ENCODE data around the gene CLEC16A. TPM values are rescaled to one million over a fixed set of nuclear protein-coding genes. Genes with fewer than 3 reads are reported as not detected.

Gene CLEC16A
- total and polyA plus RNA-seq, 5 donors from 2014 or later = 11.8 to 38.9 (median 12.3) TPM

DNA sequence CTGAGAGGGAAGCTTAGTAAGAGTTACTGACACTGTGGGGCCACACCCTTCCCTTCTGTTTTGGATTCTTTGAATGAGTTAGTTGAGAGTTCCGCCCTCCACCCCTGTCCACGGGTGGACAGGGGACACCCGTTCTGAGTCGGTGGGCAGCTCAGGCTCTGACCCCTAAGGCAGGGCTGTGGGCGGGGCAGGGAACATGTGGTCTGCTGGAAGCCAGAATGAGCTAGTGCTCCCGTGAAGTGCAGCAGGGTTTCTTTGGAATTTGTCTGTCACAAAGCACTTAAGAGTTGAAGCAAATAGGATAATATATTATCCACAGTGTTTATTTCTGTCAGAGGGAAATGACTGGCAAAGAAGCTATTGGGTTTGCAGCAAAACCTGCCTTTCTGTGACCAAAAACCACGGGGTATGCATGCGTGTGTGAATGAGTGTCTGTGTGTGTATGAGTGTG is 90.1 kb downstream of the CLEC16A start:
- H3K27ac ChIP-seq (ENCODE audit: insufficient read depth, low read length, poor library complexity, severe bottlenecking) = no peak overlapping the region
- DNase-seq (no peak), ATAC-seq (ENCODE audit: low read depth in 2 of 2) (no peak)
- no peaks in the 10 kb centered on the region for H3K27me3 ChIP-seq (ENCODE audit: control insufficient read depth, insufficient read depth, low read length)
- Mint-ChIP-seq H3K27me3 (no peaks in the 10 kb centered on the region), H3K27ac (peak overlapping the region in 2 of 3 donors; percentile 45 to 46), H3K9me3 (peaks cover 0 to 3% (median 0%) of the 10 kb centered on the region in 7 donors), H3K36me3 (peaks cover 52% of the 10 kb centered on the region), H3K4me3 (no peak overlapping the region), H3K4me1 (peaks cover 0 to 11% (median 7%) of the 10 kb centered on the region in 4 donors)
- no peaks in the 10 kb centered on the region for H3K4me1 ChIP-seq (ENCODE audit: control insufficient read depth, insufficient read depth, low read length, poor library complexity, severe bottlenecking)
- H3K36me3 ChIP-seq (ENCODE audit: control insufficient read depth, insufficient read depth, low read length) = peaks cover 31% of the 10 kb centered on the region
- H3K9me3 ChIP-seq (ENCODE audit: control insufficient read depth in 2 of 2, low read length in 2 of 2) = no peaks in the 10 kb centered on the region
- H3K4me3 ChIP-seq (ENCODE audit: low read depth, low read length) = no peak overlapping the region

DNA sequence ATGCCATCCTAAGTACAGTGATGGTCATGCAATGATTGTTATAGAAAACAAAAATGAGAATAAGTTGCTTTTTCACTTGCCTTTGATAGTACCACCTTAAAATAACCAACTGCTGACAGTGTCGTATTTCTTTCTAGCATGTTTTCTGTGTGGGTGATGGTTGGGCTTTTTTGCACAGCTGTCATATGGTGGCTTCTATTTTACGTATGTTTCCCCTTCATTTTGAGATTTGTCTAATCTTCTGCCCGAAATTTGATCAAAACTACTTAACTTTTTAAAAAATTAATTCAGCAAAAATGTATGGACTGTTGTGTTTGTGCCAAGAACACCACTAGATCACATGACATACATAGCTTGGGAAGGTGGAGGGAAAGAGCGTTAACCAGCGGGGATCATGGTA is 90.7 kb downstream of the CLEC16A start:
- H3K4me3 ChIP-seq (ENCODE audit: low read depth, low read length) = no peak overlapping the region
- H3K27me3 ChIP-seq (ENCODE audit: control insufficient read depth, insufficient read depth, low read length) = no peaks in the 10 kb centered on the region
- H3K9me3 Mint-ChIP-seq = peaks cover 0 to 1% (median 0%) of the 10 kb centered on the region in 7 donors
- no peaks in the 10 kb centered on the region for H3K4me1 ChIP-seq (ENCODE audit: control insufficient read depth, insufficient read depth, low read length, poor library complexity, severe bottlenecking)
- DNase-seq = no peak
- H3K36me3 Mint-ChIP-seq = peaks cover 50% of the 10 kb centered on the region
- no peak overlapping the region for H3K27ac ChIP-seq (ENCODE audit: insufficient read depth, low read length, poor library complexity, severe bottlenecking)
- peak overlapping the region in 1 of 3 donors; percentile 45 for H3K27ac Mint-ChIP-seq
- no peak for ATAC-seq (ENCODE audit: low read depth in 2 of 2)
- peaks cover 35% of the 10 kb centered on the region for H3K36me3 ChIP-seq (ENCODE audit: control insufficient read depth, insufficient read depth, low read length)
- no peaks in the 10 kb centered on the region for H3K27me3 Mint-ChIP-seq
- peaks cover 0 to 10% (median 4%) of the 10 kb centered on the region in 4 donors for H3K4me1 Mint-ChIP-seq
- no peaks in the 10 kb centered on the region for H3K9me3 ChIP-seq (ENCODE audit: control insufficient read depth in 2 of 2, low read length in 2 of 2)
- H3K4me3 Mint-ChIP-seq = no peak overlapping the region

DNA sequence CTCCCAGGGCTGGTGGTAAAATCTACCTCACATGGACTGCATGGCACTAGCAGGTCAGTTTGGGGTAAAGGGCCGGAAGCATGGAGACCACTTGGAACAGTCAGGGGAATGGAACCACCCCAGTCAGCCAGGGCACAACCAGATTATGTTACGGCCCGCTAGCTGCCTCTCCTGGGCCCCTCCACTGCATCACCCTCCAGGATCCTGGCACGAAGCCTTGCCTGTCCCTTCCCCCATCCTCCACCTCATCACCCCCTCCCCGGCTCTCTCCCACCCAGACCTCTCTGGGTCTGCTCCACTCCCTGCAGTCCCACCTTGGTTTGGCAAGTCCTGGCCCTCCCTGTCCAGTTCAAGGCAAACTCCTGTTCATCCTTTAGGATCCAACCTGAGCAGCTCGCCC is 91.7 kb downstream of the CLEC16A start:
- peaks cover 0 to 1% (median 0%) of the 10 kb centered on the region in 7 donors for H3K9me3 Mint-ChIP-seq
- no peak for ATAC-seq (ENCODE audit: low read depth in 2 of 2)
- no peak overlapping the region for H3K27ac Mint-ChIP-seq
- no peaks in the 10 kb centered on the region for H3K4me1 ChIP-seq (ENCODE audit: control insufficient read depth, insufficient read depth, low read length, poor library complexity, severe bottlenecking)
- no peak overlapping the region for H3K4me3 ChIP-seq (ENCODE audit: low read depth, low read length)
- peaks cover 37% of the 10 kb centered on the region for H3K36me3 ChIP-seq (ENCODE audit: control insufficient read depth, insufficient read depth, low read length)
- H3K36me3 Mint-ChIP-seq = peaks cover 42% of the 10 kb centered on the region
- H3K9me3 ChIP-seq (ENCODE audit: control insufficient read depth in 2 of 2, low read length in 2 of 2) = no peaks in the 10 kb centered on the region
- DNase-seq = no peak
- H3K27me3 ChIP-seq (ENCODE audit: control insufficient read depth, insufficient read depth, low read length) = no peaks in the 10 kb centered on the region
- no peak overlapping the region for H3K27ac ChIP-seq (ENCODE audit: insufficient read depth, low read length, poor library complexity, severe bottlenecking)
- H3K27me3 Mint-ChIP-seq = no peaks in the 10 kb centered on the region
- H3K4me1 Mint-ChIP-seq = peaks cover 0 to 8% (median 4%) of the 10 kb centered on the region in 4 donors
- H3K4me3 Mint-ChIP-seq = no peak overlapping the region

- Histone ChIP-seq H3K4me1 (ENCODE audit: control insufficient read depth, insufficient read depth, low read length, poor library complexity, severe bottlenecking) (no peaks in the 10 kb centered on the region), H3K4me3 (ENCODE audit: low read depth, low read length) (no peak overlapping the region), H3K27me3 (ENCODE audit: control insufficient read depth, insufficient read depth, low read length) (no peaks in the 10 kb centered on the region), H3K9me3 (ENCODE audit: control insufficient read depth in 2 of 2, low read length in 2 of 2) (no peaks in the 10 kb centered on the region), H3K27ac (ENCODE audit: insufficient read depth, low read length, poor library complexity, severe bottlenecking) (no peak overlapping the region), H3K36me3 (ENCODE audit: control insufficient read depth, insufficient read depth, low read length) (peaks cover 44% of the 10 kb centered on the region)
- no peak for DNase-seq
- Mint-ChIP-seq H3K27me3 (no peaks in the 10 kb centered on the region), H3K4me3 (no peak overlapping the region), H3K27ac (peak overlapping the region in 1 of 3 donors; percentile 26), H3K4me1 (peaks cover 0 to 7% (median 3%) of the 10 kb centered on the region in 4 donors), H3K36me3 (peaks cover 44% of the 10 kb centered on the region), H3K9me3 (peaks cover 0 to 1% (median 0%) of the 10 kb centered on the region in 7 donors)
- no peak for ATAC-seq (ENCODE audit: low read depth in 2 of 2)
These were observed 92.6 kb downstream of the CLEC16A start for GRCh38 chr16:11036868-11037410.

GRCh38 chr16:11038305-11038704 is 93.9 kb downstream of the CLEC16A start:
- Mint-ChIP-seq H3K4me3 (no peak overlapping the region), H3K9me3 (no peaks in the 10 kb centered on the region), H3K36me3 (peaks cover 37% of the 10 kb centered on the region), H3K27me3 (no peaks in the 10 kb centered on the region), H3K4me1 (peaks cover 0 to 3% (median 0%) of the 10 kb centered on the region in 4 donors), H3K27ac (no peak overlapping the region)
- no peaks in the 10 kb centered on the region for H3K27me3 ChIP-seq (ENCODE audit: control insufficient read depth, insufficient read depth, low read length)
- peaks cover 53% of the 10 kb centered on the region for H3K36me3 ChIP-seq (ENCODE audit: control insufficient read depth, insufficient read depth, low read length)
- ATAC-seq (ENCODE audit: low read depth in 2 of 2) = no peak
- H3K4me1 ChIP-seq (ENCODE audit: control insufficient read depth, insufficient read depth, low read length, poor library complexity, severe bottlenecking) = no peaks in the 10 kb centered on the region
- no peak for DNase-seq
- no peak overlapping the region for H3K27ac ChIP-seq (ENCODE audit: insufficient read depth, low read length, poor library complexity, severe bottlenecking)
- no peaks in the 10 kb centered on the region for H3K9me3 ChIP-seq (ENCODE audit: control insufficient read depth in 2 of 2, low read length in 2 of 2)
- H3K4me3 ChIP-seq (ENCODE audit: low read depth, low read length) = no peak overlapping the region

- no peaks in the 10 kb centered on the region for H3K27me3 Mint-ChIP-seq
These were observed 94.4 kb downstream of the CLEC16A start for GRCh38 chr16:11038777-11039176.

DNA sequence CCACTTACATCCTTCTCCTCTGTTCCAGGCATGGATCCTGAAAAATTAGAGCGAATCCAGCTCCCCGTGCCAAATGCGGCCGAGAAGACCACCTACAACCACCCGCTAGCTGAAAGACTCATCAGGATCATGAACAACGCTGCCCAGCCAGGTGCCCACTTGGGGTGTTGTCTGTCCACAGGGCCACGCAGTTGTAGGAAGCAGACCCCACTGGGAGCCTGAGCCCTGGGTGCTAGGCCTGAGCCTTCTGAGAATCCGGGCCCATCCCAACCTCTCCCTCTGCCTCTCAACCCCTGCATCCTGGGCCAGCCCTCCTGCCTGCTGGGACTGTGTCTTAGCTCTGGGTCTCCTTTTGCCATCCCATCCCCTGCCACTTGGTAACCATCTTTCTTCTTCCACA is 95.4 kb downstream of the CLEC16A start:
- H3K27me3 ChIP-seq (ENCODE audit: control insufficient read depth, insufficient read depth, low read length) = no peaks in the 10 kb centered on the region
- no peaks in the 10 kb centered on the region for H3K9me3 ChIP-seq (ENCODE audit: control insufficient read depth in 2 of 2, low read length in 2 of 2)
- no peak overlapping the region for H3K27ac Mint-ChIP-seq
- ATAC-seq (ENCODE audit: low read depth in 2 of 2) (no peak), DNase-seq (no peak)
- peaks cover 32% of the 10 kb centered on the region for H3K36me3 Mint-ChIP-seq
- no peak overlapping the region for H3K4me3 ChIP-seq (ENCODE audit: low read depth, low read length)
- peaks cover 0 to 3% (median 0%) of the 10 kb centered on the region in 4 donors for H3K4me1 Mint-ChIP-seq
- H3K27me3 Mint-ChIP-seq = no peaks in the 10 kb centered on the region
- no peaks in the 10 kb centered on the region for H3K4me1 ChIP-seq (ENCODE audit: control insufficient read depth, insufficient read depth, low read length, poor library complexity, severe bottlenecking)
- no peaks in the 10 kb centered on the region for H3K9me3 Mint-ChIP-seq
- H3K4me3 Mint-ChIP-seq = no peak overlapping the region
- no peak overlapping the region for H3K27ac ChIP-seq (ENCODE audit: insufficient read depth, low read length, poor library complexity, severe bottlenecking)
- peaks cover 58% of the 10 kb centered on the region for H3K36me3 ChIP-seq (ENCODE audit: control insufficient read depth, insufficient read depth, low read length)

More at GRCh38 chr16:11038777-11039176, 94.4 kb downstream of the CLEC16A start:
- Mint-ChIP-seq H3K4me3 (no peak overlapping the region), H3K36me3 (peaks cover 37% of the 10 kb centered on the region), H3K9me3 (no peaks in the 10 kb centered on the region), H3K4me1 (peaks cover 0 to 3% (median 0%) of the 10 kb centered on the region in 4 donors), H3K27ac (peak overlapping the region in 2 of 3 donors; percentile 6 to 69)
- H3K36me3 ChIP-seq (ENCODE audit: control insufficient read depth, insufficient read depth, low read length) = peaks cover 50% of the 10 kb centered on the region
- no peaks in the 10 kb centered on the region for H3K4me1 ChIP-seq (ENCODE audit: control insufficient read depth, insufficient read depth, low read length, poor library complexity, severe bottlenecking)
- no peak overlapping the region for H3K27ac ChIP-seq (ENCODE audit: insufficient read depth, low read length, poor library complexity, severe bottlenecking)
- ATAC-seq (ENCODE audit: low read depth in 2 of 2) (no peak), DNase-seq (no peak)
- no peaks in the 10 kb centered on the region for H3K27me3 ChIP-seq (ENCODE audit: control insufficient read depth, insufficient read depth, low read length)
- no peaks in the 10 kb centered on the region for H3K9me3 ChIP-seq (ENCODE audit: control insufficient read depth in 2 of 2, low read length in 2 of 2)
- H3K4me3 ChIP-seq (ENCODE audit: low read depth, low read length) = no peak overlapping the region

DNA sequence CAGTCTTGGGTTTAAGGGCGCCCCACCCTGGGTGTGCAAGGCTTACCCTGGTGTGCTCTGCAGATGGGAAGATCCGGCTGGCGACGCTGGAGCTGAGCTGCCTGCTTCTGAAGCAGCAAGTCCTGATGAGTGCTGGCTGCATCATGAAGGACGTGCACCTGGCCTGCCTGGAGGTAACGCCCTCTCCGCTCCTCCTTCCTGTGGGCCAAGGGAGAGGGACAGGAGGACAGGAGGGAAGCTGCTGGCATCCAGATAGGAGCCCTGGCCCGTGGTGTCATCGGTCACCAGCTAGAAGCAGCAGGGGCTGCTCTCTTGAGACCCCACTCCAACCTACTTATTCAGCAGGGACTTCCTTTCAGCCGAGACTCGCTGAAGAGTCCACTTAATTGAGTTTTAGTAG is 97.8 kb downstream of the CLEC16A start:
- H3K27ac Mint-ChIP-seq = peak overlapping the region in 1 of 3 donors; percentile 53
- no peak for ATAC-seq (ENCODE audit: low read depth in 2 of 2)
- H3K36me3 ChIP-seq (ENCODE audit: control insufficient read depth, insufficient read depth, low read length) = peaks cover 62% of the 10 kb centered on the region

More for the DNA sequence above, 97.8 kb downstream of the CLEC16A start:
- Histone ChIP-seq H3K27me3 (ENCODE audit: control insufficient read depth, insufficient read depth, low read length) (no peaks in the 10 kb centered on the region), H3K9me3 (ENCODE audit: control insufficient read depth in 2 of 2, low read length in 2 of 2) (no peaks in the 10 kb centered on the region), H3K27ac (ENCODE audit: insufficient read depth, low read length, poor library complexity, severe bottlenecking) (no peak overlapping the region), H3K4me1 (ENCODE audit: control insufficient read depth, insufficient read depth, low read length, poor library complexity, severe bottlenecking) (no peaks in the 10 kb centered on the region), H3K4me3 (ENCODE audit: low read depth, low read length) (no peak overlapping the region)
- no peaks in the 10 kb centered on the region for H3K9me3 Mint-ChIP-seq
- H3K4me1 Mint-ChIP-seq = no peaks in the 10 kb centered on the region
- no peak for DNase-seq
- H3K4me3 Mint-ChIP-seq = no peak overlapping the region
- H3K36me3 Mint-ChIP-seq = peaks cover 39% of the 10 kb centered on the region
- H3K27me3 Mint-ChIP-seq = no peaks in the 10 kb centered on the region
